NCI-H345 treated with DMSO at 0.1 percent for 48 hours (cell line): ENCODE measurements around the gene LIME1.
"Not testable (repeated sequence)": the region's sequence is repeated elsewhere in the genome, so short reads cannot be mapped to it uniquely, and the experiment has no call there.

Experiments used
- DNase-seq: peaks from one replicate; lab custom pipeline; 2025; ENCODE audit not compliant: unreplicated experiment; lab: John Stamatoyannopoulos, UW

Gene LIME1

DNA sequence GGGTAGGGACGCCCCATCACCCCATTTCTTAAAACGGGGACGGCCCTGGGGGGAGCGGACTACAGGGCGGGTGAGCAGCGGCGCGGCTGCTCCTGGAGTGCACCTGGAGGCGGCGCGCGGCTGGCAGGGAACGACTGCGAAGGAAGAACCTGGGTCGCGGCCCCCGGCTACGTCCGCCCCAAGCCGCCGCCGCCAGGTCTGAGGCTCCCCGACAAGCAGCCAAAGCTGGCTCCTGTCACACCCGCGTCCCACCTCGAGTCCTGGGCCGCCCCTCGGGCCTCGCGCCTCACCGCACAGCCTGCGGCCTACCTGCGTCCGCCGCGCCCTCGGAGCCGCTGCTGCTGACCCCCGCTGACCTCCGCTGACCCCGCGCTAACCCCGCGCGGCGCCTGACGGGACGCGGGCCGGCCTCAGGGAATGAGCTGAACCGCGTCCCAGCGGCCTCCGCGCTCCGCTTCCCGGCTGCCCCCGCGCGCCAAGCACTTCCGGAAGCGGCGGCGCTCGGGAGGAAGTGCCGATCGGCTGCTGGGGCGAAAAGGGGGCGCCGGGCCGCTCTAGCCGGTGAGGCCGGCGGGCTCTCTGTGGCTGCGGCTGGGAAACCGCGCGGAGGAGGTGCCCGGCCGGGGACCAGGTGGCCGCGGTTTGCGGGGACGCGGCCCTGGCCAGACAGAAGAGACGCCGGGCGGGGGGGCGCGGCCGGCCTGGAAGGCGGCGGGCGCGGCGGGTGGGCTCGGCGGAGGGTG lies 28.7 kb upstream of the LIME1 start, which contains the start of the genes ARFRP1 and ZGPAT:
TSS of gene ARFRP1 (minus strand) at position 419 of the 743 bp plus-strand sequence. CDS start 885 bp downstream, outside the sequence.
TSS of gene ZGPAT (plus strand) at position 482 of the 743 bp plus-strand sequence. CDS start 542 bp downstream, outside the sequence.
- peak; percentile 89 for DNase-seq

DNA sequence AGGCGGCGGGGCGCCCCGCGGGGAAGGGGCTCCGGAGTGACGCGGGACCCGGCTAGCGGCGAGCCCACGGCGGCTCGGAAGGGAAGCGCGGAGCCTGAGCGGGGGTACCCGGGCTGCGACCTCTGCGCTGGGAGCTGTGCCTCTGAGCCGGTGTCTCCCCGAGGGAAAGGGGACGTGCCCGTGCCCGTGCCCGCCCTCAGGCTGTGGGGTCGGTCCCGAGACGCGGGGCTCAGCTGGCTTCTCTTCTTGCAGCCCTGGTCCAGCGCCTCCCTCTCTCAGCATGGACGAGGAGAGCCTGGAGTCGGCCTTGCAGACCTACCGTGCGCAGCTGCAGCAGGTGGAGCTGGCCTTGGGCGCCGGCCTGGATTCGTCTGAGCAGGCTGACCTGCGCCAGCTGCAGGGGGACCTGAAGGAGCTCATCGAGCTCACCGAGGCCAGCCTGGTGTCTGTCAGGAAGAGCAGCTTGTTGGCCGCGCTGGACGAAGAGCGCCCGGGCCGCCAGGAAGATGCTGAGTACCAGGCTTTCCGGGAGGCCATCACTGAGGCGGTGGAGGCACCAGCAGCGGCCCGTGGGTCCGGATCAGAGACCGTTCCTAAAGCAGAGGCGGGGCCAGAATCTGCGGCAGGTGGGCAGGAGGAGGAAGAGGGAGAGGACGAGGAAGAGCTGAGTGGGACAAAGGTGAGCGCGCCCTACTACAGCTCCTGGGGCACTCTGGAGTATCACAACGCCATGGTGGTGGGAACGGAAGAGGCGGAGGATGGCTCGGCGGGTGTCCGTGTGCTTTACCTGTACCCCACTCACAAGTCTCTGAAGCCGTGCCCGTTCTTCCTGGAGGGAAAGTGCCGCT lies 27.9 kb upstream of the LIME1 start:
- DNase-seq, result no peak

DNA sequence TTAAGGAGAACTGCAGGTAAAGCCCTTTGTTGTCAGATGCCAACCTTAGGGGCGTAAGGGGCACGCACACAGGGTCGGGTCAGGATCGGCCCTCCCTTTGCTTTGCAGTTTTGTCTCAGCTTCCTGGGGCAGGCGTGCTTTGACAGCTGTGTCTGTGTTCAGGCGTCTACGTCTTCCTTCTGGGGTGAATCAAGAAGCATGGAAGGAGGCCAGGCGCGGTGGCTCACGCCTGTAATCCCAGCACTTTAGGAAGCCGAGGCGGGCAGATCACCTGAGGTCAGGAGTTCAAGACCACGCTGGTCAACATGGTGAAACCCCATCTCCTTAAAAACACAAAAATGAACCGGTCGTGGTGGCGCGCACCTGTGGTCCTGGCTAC lies 27.3 kb upstream of the LIME1 start:
- DNase-seq, result no peak

DNA sequence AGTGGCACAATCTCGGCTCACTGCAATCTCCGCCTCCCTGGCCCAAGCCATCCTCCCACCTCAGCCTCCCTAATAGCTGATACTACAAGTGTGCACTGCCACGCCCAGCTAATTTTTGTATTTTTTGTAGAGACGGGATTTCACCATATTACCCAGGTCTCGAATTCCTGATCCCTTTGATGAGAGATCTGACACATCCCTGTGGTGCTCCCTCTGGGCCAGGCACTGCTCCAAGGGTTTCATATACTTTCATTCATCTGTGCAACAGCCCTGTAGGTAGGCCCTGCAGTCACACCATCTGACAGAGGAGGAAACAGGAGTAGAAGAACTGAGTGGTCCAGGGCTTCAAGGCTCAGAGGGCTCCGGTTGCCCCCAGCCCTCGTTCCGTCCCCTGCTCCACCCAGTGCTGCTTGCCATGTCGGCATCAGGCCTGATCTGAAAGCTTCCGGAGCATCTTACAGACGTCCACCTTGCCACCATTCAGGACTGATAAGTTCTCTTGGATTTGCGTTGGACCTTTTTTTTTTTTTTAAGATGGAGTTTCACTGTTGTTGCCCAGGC lies 25.3 kb upstream of the LIME1 start:
- DNase-seq, result no peak

DNA sequence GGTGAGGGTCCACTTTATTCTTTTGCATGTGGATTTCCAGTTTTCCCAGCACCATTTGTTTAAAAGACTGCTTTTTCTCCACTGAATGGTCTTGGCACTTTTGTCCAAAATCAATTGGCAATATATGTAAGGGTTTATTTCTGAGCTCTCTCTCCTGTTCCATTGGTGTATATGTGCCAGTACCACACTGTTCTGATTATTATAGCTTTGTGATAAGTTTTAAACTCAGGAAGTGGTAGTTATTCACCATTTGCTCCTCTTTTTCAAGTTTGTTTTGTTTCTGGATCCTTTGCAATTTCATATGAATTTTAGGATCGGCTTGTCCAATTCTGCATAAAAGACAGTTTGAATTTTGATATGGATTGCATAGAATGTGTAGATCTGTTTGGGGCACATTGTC lies 24.3 kb upstream of the LIME1 start:
- DNase-seq, result no peak

DNA sequence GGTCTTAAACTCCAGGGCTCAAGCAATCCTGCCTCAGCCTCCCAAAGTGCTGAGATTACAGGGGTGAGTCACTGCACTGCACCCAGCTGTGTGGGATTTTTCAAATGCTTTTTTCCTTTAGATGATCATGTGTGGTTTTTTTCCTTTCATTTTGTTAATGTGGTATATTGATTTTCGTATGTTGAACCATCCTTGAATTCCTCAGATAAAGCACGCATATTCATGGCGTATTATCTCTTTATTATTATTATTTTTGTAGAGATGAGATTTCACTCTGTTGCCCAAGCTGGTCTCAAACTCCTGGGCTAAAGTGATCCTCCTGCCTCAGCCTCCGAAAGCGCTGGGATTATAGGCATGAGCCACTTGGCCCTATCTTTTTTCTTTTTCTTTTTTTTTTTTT lies 21.6 kb upstream of the LIME1 start:
- DNase-seq, result no peak

DNA sequence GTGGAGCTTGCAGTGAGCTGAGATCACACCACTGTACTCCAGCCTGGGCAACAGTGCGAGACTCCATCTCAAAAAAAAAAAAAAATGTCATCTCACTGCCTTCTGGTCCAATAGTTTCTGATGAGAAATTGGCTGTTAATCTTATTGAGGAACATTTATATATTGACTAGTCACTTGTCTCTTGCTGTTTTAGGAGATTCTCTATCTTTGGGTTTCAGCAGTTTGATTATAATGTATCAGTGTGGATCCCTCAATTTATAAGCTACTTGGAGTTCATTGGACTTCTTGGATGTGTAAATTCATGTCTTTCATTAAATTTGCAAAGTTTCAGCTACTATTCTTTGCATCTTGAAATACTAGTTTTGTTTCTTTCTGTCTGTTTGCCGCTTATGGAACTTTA lies 17.5 kb upstream of the LIME1 start:
- no peak for DNase-seq

GRCh38 chr20:63722967-63723622 lies 13.4 kb upstream of the LIME1 start:
- DNase-seq, result not testable (repeated sequence)

- not testable (repeated sequence) for DNase-seq
Measured at GRCh38 chr20:63730189-63730733, 6.2 kb upstream of the LIME1 start.

- DNase-seq, result no peak
Measured at GRCh38 chr20:63731410-63731809, 5.1 kb upstream of the LIME1 start.

- no peak for DNase-seq
Measured at GRCh38 chr20:63732118-63733095, 4.1 kb upstream of the LIME1 start.

GRCh38 chr20:63733117-63733516 lies 3.3 kb upstream of the LIME1 start:
- DNase-seq, result no peak

GRCh38 chr20:63733579-63734081 lies 2.8 kb upstream of the LIME1 start:
- no peak for DNase-seq

DNA sequence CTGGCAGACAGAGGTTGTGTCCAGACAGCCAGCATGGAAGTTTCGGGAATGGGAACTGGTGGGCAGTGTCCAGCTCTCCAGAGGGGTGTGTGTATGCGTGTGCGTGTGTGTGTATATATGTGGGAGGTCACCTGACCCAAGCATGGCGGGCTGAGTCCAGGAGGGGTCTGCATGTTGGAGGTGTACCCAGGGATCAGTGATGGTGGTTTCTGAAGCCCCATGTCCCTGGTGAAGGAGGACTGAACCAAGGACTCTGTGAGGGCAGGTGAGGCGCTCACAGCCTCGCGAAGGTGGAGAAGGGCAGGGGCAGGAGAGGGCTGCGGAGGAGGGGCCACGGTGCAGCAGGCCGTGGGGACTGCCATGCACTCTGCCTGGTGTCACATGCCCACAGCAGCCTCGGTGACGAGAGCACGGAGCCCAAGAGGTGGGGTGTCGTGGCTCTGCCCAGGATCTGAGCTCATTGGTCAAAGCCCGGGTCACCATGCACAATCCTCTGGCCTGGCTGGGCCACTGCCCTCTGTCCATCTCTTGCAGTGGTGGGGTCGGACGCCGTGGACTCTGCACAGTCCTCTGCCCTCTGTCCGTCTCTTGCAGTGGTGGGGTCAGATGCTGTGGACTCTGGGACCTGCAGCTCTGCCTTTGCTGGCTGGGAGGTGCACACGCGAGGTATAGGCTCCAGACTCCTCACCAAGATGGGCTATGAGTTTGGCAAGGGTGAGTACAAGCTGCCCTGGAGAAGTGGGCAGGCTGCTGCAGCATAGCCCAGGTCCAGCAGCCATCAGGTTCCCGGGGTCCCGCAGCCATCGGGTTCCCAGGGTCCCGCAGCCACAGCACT lies 2.1 kb upstream of the LIME1 start:
- no peak for DNase-seq

GRCh38 chr20:63734946-63735858 lies 1.3 kb upstream of the LIME1 start:
- no peak for DNase-seq

DNA sequence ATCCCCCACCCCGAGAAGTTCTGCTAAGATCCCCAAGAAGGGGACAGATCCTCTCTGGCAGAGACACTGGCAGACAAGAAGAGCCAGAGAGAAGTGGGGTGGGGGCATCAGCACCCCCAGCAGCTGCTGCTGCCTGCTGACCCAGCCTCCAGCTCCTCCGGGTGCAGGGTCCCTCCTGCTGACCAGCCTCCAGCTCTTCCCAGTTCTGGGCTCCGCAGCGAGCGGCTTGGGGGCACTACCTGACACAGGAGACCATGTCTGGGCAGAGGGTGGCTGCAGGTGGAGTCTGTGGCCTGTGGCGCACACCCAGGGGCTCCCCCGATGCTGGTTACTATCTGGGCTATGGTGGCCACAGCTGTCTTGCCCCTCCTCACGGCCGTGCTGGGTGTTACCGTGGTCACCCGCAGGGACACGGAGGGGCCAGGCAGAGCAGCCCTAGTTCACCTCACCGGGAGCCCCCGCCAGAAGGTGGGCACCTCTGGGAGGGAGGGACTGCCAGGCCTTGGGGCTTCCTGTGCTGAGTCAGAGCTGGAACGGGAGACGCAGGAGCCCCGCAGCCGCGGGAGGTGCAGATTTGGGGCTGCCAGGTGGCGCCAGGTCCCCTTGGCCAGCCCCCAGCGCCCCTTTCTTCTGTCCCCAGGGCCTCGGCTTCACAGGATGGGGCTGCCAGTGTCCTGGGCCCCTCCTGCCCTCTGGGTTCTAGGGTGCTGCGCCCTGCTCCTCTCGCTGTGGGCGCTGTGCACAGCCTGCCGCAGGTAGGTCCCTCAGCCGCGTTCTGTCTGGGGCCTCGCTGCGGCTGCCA lies 630 bp downstream of the LIME1 start:
- no peak for DNase-seq

GRCh38 chr20:63737695-63737944 lies 1.2 kb downstream of the LIME1 start:
- no peak for DNase-seq
